Activated T-cell treated with anti-CD3 and anti-CD28 coated beads for 4 hours (primary cell): ENCODE measurements around the gene RNF187.
"Not testable (repeated sequence)": the region's sequence is repeated elsewhere in the genome, so short reads cannot be mapped to it uniquely, and the experiment has no call there.

Experiments
- DNase-seq: peaks from one replicate; pipeline ENCODE4 v3.0.0-alpha.2; 2020

The RNF187 gene

GRCh38 chr1:228488818-228489674 lies 1.9 kb downstream of the RNF187 start:
- DNase-seq: no peak

- no peak for DNase-seq
Measured at GRCh38 chr1:228490120-228491078, 3.2 kb downstream of the RNF187 start.

GRCh38 chr1:228493141-228494043 lies 6.2 kb downstream of the RNF187 start:
- DNase-seq: no peak

- DNase-seq: no peak
Measured at GRCh38 chr1:228494044-228494353, 6.8 kb downstream of the RNF187 start.

- DNase-seq: no peak
Measured at GRCh38 chr1:228494391-228494790, 7.2 kb downstream of the RNF187 start.

- DNase-seq: no peak
Measured at GRCh38 chr1:228494970-228495853, 8.0 kb downstream of the RNF187 start.

GRCh38 chr1:228496084-228496483 lies 8.9 kb downstream of the RNF187 start:
- DNase-seq: no peak

- no peak for DNase-seq
Measured at GRCh38 chr1:228496494-228496893, 9.3 kb downstream of the RNF187 start.

- no peak for DNase-seq
Measured at GRCh38 chr1:228497206-228497605, 10.0 kb downstream of the RNF187 start.

GRCh38 chr1:228497817-228498216 lies 10.6 kb downstream of the RNF187 start:
- no peak for DNase-seq

GRCh38 chr1:228500143-228500734 lies 13.1 kb downstream of the RNF187 start:
- no peak for DNase-seq

- peak; percentile 83 for DNase-seq
Measured at GRCh38 chr1:228500901-228501871, 14.0 kb downstream of the RNF187 start.

GRCh38 chr1:228502522-228502921 lies 15.3 kb downstream of the RNF187 start:
- no peak for DNase-seq

- not testable (repeated sequence) for DNase-seq
Measured at GRCh38 chr1:228505944-228506343, 18.8 kb downstream of the RNF187 start.

GRCh38 chr1:228507961-228508652 lies 20.9 kb downstream of the RNF187 start:
- no peak for DNase-seq

- no peak for DNase-seq
Measured at GRCh38 chr1:228508840-228509415, 21.7 kb downstream of the RNF187 start.

- DNase-seq: no peak
Measured at GRCh38 chr1:228510101-228510802, 23.1 kb downstream of the RNF187 start.

- no peak for DNase-seq
Measured at GRCh38 chr1:228510803-228511413, 23.7 kb downstream of the RNF187 start.
